Mucosa of stomach (tissue), 1 donor: ENCODE results near the gene PAPLN.
"Not testable (repeated sequence)": the region's sequence is repeated elsewhere in the genome, so short reads cannot be mapped to it uniquely, and the experiment has no call there.

Experiments used
- H3K27me3 ChIP-seq: one replicate; pipeline ENCODE4 v1.7.0; 2013; ENCODE audit warnings: mild to moderate bottlenecking, low read length; ENCODE audit not compliant: control insufficient read depth, insufficient read depth
- H3K36me3 ChIP-seq: one replicate; pipeline ENCODE4 v1.7.0; 2013; ENCODE audit warnings: low read length; ENCODE audit not compliant: control insufficient read depth, insufficient read depth
- H3K4me1 ChIP-seq: one replicate; pipeline ENCODE4 v1.7.0; 2013; ENCODE audit warnings: mild to moderate bottlenecking, low read length; ENCODE audit not compliant: control insufficient read depth, insufficient read depth
- H3K4me3 ChIP-seq: one replicate; pipeline ENCODE4 v1.7.0; 2013; ENCODE audit warnings: low read length
- H3K9ac ChIP-seq: one replicate; pipeline ENCODE4 v1.7.0; 2013; ENCODE audit warnings: mild to moderate bottlenecking, low read length, moderate library complexity
- H3K9me3 ChIP-seq: one replicate; pipeline ENCODE4 v1.7.0; 2013; ENCODE audit warnings: mild to moderate bottlenecking, low read length, moderate library complexity; ENCODE audit not compliant: control insufficient read depth
- donor health status: Pancreatic carcinoma.

PAPLN gene

DNA sequence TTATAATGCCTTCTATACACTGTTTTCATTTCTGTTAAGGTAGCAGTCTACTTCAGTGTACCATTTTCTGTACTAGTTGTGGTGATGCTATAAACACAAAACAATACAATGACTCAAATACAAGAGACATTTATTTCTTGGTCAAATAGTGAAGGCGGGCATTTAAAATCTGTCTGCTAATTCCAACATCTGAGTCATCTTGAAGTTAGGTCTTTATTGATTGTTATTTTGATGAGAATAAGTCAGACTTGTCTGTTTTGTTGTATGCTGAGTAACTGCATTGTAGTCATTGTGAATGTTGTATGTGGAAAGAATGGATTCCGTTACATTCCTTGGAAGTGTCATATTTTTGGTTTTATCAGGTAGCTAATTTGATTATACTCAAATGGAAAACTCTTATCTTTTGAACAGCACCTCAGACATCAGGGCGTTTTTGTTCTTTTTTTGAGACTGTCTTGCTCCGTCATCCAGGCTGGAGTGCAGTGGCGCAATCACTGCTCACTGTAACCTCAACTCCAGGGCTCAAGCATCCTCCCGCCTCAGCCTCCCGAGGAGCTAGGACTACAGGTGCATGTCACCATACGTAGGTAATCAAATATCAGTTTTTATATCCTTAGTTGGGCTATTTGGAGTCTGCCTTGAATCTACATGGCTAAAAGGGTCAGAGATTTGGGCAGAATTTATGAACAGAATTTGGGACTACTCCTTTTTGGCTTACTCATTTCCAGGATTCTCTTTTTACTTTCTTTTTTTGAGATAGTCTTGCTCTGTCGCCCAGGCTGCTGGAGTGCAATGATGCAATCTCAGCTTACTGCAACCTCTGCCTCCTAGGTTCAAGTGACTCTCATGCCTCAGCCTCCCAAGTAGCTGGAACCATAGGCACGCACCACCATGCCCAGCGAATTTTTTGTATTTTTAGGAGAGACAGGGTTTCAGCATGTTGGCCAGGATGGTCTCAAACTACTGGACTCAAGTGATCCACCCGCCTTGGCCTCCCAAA lies 56.8 kb downstream of the PAPLN start:
- Histone ChIP-seq H3K9ac (no peak overlapping the region), H3K4me1 (peaks cover 10% of the 10 kb centered on the region), H3K27me3 (no peaks in the 10 kb centered on the region), H3K9me3 (no peaks in the 10 kb centered on the region), H3K36me3 (no peaks in the 10 kb centered on the region), H3K4me3 (no peak overlapping the region)

- no peak overlapping the region for H3K4me3 ChIP-seq
- no peaks in the 10 kb centered on the region for H3K9me3 ChIP-seq
- no peak overlapping the region for H3K9ac ChIP-seq
- H3K4me1 ChIP-seq = peaks cover 10% of the 10 kb centered on the region
- H3K36me3 ChIP-seq = no peaks in the 10 kb centered on the region
- no peaks in the 10 kb centered on the region for H3K27me3 ChIP-seq
Observed at GRCh38 chr14:73295198-73295796, 58.0 kb downstream of the PAPLN start.

DNA sequence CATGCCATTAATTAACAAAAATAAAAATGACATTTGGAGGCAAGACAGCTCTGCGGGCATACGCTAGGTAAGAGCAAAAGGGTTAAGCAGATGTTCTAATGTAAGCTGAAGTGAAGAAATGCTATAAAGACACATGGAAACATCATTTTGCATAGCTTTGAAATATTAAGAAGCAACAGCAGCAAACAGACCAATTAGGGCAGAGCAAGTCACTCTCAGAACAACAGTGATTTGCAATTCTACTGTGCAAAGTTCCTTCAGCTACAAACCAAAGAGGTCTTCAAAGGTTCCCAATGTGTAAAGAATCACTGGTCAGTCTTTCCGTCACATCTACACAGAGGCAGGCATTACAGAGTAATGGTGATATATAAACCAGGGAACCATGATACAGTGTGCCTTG lies 68.2 kb downstream of the PAPLN start:
- H3K9me3 ChIP-seq = no peaks in the 10 kb centered on the region
- no peak overlapping the region for H3K4me3 ChIP-seq
- H3K4me1 ChIP-seq = no peaks in the 10 kb centered on the region
- no peaks in the 10 kb centered on the region for H3K36me3 ChIP-seq
- H3K9ac ChIP-seq = no peak overlapping the region
- H3K27me3 ChIP-seq = no peaks in the 10 kb centered on the region

GRCh38 chr14:73307261-73307660 lies 70.0 kb downstream of the PAPLN start:
- H3K9me3 ChIP-seq = no peaks in the 10 kb centered on the region
- H3K4me3 ChIP-seq = no peak overlapping the region
- H3K9ac ChIP-seq = no peak overlapping the region
- no peaks in the 10 kb centered on the region for H3K4me1 ChIP-seq
- H3K36me3 ChIP-seq = no peaks in the 10 kb centered on the region
- no peaks in the 10 kb centered on the region for H3K27me3 ChIP-seq

GRCh38 chr14:73309207-73309606 lies 71.9 kb downstream of the PAPLN start:
- not testable (repeated sequence) for H3K9me3 ChIP-seq, H3K4me1 ChIP-seq, H3K9ac ChIP-seq, H3K36me3 ChIP-seq, H3K4me3 ChIP-seq, H3K27me3 ChIP-seq

DNA sequence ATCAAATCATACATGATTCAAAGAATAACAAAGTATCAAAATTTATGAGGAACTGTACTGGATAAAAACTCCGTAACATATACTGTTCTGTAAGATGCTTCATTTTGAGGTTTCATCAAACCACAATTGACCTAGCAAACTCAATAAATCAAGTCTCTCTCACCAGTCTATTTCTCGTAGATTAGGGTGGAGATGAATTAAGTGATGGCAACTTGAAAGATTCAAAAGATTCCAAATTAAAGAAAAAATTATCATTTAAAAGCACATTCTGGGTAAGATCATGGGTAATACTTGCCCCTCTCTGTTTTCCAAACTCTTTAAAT lies 74.4 kb downstream of the PAPLN start:
- Histone ChIP-seq H3K9me3 (no peaks in the 10 kb centered on the region), H3K36me3 (no peaks in the 10 kb centered on the region), H3K9ac (no peak overlapping the region), H3K27me3 (no peaks in the 10 kb centered on the region), H3K4me3 (no peak overlapping the region), H3K4me1 (peaks cover 8% of the 10 kb centered on the region)

GRCh38 chr14:73312687-73313086 lies 75.4 kb downstream of the PAPLN start:
- Histone ChIP-seq H3K9me3 (no peaks in the 10 kb centered on the region), H3K4me1 (peaks cover 8% of the 10 kb centered on the region), H3K36me3 (no peaks in the 10 kb centered on the region), H3K27me3 (no peaks in the 10 kb centered on the region), H3K4me3 (no peak overlapping the region), H3K9ac (no peak overlapping the region)

GRCh38 chr14:73313151-73313550 lies 75.8 kb downstream of the PAPLN start:
- H3K9me3 ChIP-seq = no peaks in the 10 kb centered on the region
- H3K4me3 ChIP-seq = no peak overlapping the region
- H3K9ac ChIP-seq = no peak overlapping the region
- no peaks in the 10 kb centered on the region for H3K27me3 ChIP-seq
- no peaks in the 10 kb centered on the region for H3K36me3 ChIP-seq
- peaks cover 8% of the 10 kb centered on the region for H3K4me1 ChIP-seq

DNA sequence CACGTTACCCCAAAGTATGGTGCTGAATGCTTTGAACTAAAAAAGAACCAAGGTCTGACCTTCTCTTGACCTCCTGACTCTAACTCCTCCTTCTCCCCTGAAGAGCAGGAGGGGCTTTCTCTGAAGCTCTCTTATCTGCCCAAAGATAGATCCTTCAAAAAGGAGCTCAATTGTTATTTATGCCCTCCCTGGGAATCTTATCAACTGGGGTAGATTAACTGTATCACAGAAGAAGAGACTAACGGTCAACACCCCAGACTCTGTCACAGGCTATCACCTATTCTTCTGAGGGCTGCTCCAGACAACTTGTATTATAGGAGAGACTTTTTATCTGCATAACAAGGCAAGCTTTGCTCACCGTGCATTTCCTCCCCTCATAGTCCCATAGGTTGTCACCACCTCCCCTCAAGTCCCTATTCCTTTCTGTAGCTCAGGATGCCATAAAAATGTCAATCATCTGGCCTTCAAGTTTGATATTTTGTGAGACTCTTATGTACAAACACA lies 86.6 kb downstream of the PAPLN start:
- Histone ChIP-seq H3K27me3 (no peaks in the 10 kb centered on the region), H3K4me3 (no peak overlapping the region), H3K36me3 (no peaks in the 10 kb centered on the region), H3K9me3 (no peaks in the 10 kb centered on the region), H3K4me1 (peaks cover 4% of the 10 kb centered on the region), H3K9ac (no peak overlapping the region)
